Fibroblast of pulmonary artery (primary cell): ENCODE results near the gene RFC3.

Source experiments
- DNase-seq: peaks from one replicate; pipeline ENCODE4 v3.0.0-alpha.2; 2010; ENCODE audit warnings: low read depth
- H3K4me3 ChIP-seq: replicated peaks from 2 replicates; pipeline ENCODE4 v1.5.1; 2011; ENCODE audit warnings: low read depth, mild to moderate bottlenecking, control low read depth, low read length, moderate library complexity
- CTCF ChIP-seq: IDR thresholded peaks from 2 replicates; pipeline ENCODE4 v1.5.1; 2011; ENCODE audit warnings: mild to moderate bottlenecking, control low read depth, low read length, inconsistent platforms; ENCODE audit errors: missing control alignments

RFC3 gene

GRCh38 chr13:33784738-33785137 lies 33.2 kb upstream of the RFC3 start:
- no peak for TF ChIP-seq CTCF

DNA sequence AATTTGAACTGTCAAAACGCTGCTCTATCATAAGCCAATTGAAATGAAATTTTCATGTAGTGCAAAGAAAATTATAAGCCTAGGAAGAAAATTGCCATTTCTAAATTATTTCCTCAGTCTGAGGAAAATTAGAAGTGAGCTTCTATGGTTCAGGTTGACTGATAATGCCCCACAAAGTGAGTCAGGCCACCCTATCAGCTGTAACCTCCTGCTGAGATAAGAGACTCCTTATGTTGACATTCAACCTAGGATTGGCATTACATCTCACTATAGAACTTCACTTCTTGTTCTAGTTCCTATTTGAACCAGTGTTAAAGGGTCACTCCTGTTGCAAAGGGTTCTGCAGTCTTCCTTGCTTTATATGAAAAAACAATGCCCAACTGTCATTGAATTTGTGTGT lies 32.6 kb upstream of the RFC3 start:
- no peak for DNase-seq
- no peak overlapping the region for H3K4me3 ChIP-seq
- no peak for TF ChIP-seq CTCF

More at GRCh38 chr13:33784738-33785137, 33.2 kb upstream of the RFC3 start:
- H3K4me3 ChIP-seq: no peak overlapping the region
- no peak for DNase-seq

GRCh38 chr13:33787051-33787591 lies 30.8 kb upstream of the RFC3 start:
- no peak for DNase-seq
- no peak for TF ChIP-seq CTCF
- H3K4me3 ChIP-seq: no peak overlapping the region

GRCh38 chr13:33789066-33789606 lies 28.8 kb upstream of the RFC3 start:
- no peak for TF ChIP-seq CTCF
- no peak for DNase-seq
- no peak overlapping the region for H3K4me3 ChIP-seq

GRCh38 chr13:33789739-33790138 lies 28.2 kb upstream of the RFC3 start:
- no peak overlapping the region for H3K4me3 ChIP-seq
- no peak for TF ChIP-seq CTCF
- DNase-seq: no peak

GRCh38 chr13:33793726-33794125 lies 24.2 kb upstream of the RFC3 start:
- H3K4me3 ChIP-seq: no peak overlapping the region
- no peak for DNase-seq
- TF ChIP-seq CTCF: no peak

- H3K4me3 ChIP-seq: no peak overlapping the region
- peak; percentile 33 for DNase-seq
- no peak for TF ChIP-seq CTCF
Measured at GRCh38 chr13:33794576-33794975, 23.4 kb upstream of the RFC3 start.
